H1 (cell line): ENCODE measurements around the gene COCH. TPM values are rescaled to one million over a fixed set of nuclear protein-coding genes. Genes with fewer than 3 reads are reported as not detected.

Experiments used
- BRCA1 ChIP-seq: IDR thresholded peaks from 2 replicates; pipeline ENCODE4 v1.6.1; 2012; ENCODE audit warnings: low read depth, low read length, improper control_type of control experiment
- CEBPB ChIP-seq: IDR thresholded peaks from 2 replicates; pipeline ENCODE4 v1.6.1; 2012; ENCODE audit warnings: low read depth, low read length
- CTBP2 ChIP-seq: IDR thresholded peaks from 2 replicates; pipeline ENCODE4 v1.7.0; 2011; ENCODE audit warnings: borderline replicate concordance, mild to moderate bottlenecking, moderate library complexity, mixed read lengths, low read length; ENCODE audit not compliant: insufficient read depth, insufficient read length
- RBBP5 ChIP-seq: IDR thresholded peaks from 2 replicates; pipeline ENCODE4 v1.7.1; 2012; ENCODE audit warnings: low read depth, mild to moderate bottlenecking, inconsistent platforms, low read length, moderate library complexity, borderline replicate concordance
- RNF2 ChIP-seq: fragments of 200-900, 300-1000 bp; sonication (generic); IDR thresholded peaks from 2 replicates; pipeline ENCODE4 v1.7.1; 2016; ENCODE audit warnings: borderline replicate concordance, low read depth, mild to moderate bottlenecking, antibody characterized with exemption, low read length; ENCODE audit not compliant: poor library complexity, severe bottlenecking; ENCODE audit errors: missing control alignments
- RXRA ChIP-seq: IDR thresholded peaks from 2 replicates; pipeline ENCODE4 v1.6.1; 2011; ENCODE audit warnings: low read depth, mild to moderate bottlenecking, low read length, moderate library complexity; ENCODE audit not compliant: insufficient read depth
- TCF12 ChIP-seq: IDR thresholded peaks from 2 replicates; pipeline ENCODE4 v1.6.1; 2011; ENCODE audit warnings: low read depth, mild to moderate bottlenecking, low read length
- polyA plus RNA-seq, 7 experiments: library from polyadenylated mRNA; depleted of rRNA in 3 of 7; stranded (reverse) in 5 of 7; unstranded in 2 of 7; fragments of >200 nt in 5 of 7; fragments of 200-250 nt in 2 of 7; gene quantifications; 1 replicate in 5 of 7; 2 replicates in 1 of 7; 4 replicates in 1 of 7; pipeline versions ENCODE4 v1.2.1 to v1.2.3, GENCODE V29; 2011 to 2013; ENCODE audit warnings: missing spikeins in 2 of 7, mixed read lengths in 2 of 7
- total RNA-seq: library from RNA; stranded (reverse); fragmentation: NEBNext Ultra II Directional; extraction: Animal tissue kit (Norgen Biotek cat#: 25700); gene quantifications from 2 replicates; pipeline ENCODE4 v1.2.1, GENCODE V29; 2021
- TF ChIP-seq, protein P1 (sequence below): IDR thresholded peaks from 2 replicates; pipeline ENCODE4 v1.6.1; 2012; ENCODE audit warnings: low read length, inconsistent platforms

Gene COCH
- total and polyA plus RNA-seq, 2 of the 8 experiments (the other 6 are each of a cell fraction or from before 2014, with no cell fraction given): 12.9 to 30.8 TPM

DNA sequence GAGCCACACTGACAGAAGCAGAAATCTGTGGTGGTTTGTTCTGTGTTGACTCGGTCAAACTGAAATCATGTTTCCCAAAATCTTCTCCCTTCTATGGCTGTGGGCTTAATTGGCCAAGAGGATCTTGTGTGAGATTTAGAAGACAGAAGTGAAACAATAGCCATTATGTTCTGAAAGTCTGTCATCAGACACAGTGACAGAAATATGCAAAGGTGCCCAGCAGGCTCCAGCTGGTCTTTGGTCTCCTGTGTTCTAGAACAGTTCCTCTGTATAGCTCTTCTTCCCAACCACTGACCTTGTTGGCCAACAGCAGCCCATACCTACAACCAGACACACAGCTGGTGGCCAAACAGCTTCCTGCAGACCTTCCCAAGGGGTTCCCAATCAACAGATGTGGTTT lies 25.0 kb upstream of the COCH start (continued):
- TF ChIP-seq, protein P1, sequence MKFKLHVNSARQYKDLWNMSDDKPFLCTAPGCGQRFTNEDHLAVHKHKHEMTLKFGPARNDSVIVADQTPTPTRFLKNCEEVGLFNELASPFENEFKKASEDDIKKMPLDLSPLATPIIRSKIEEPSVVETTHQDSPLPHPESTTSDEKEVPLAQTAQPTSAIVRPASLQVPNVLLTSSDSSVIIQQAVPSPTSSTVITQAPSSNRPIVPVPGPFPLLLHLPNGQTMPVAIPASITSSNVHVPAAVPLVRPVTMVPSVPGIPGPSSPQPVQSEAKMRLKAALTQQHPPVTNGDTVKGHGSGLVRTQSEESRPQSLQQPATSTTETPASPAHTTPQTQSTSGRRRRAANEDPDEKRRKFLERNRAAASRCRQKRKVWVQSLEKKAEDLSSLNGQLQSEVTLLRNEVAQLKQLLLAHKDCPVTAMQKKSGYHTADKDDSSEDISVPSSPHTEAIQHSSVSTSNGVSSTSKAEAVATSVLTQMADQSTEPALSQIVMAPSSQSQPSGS: no peak
- TF ChIP-seq CTBP2 (no peak), CEBPB (no peak), TCF12 (no peak), RBBP5 (no peak), BRCA1 (no peak), RNF2 (no peak), RXRA (no peak)
